Measurements from ENCODE around the gene TTLL11. TPM values are rescaled to one million over a fixed set of nuclear protein-coding genes. Genes with fewer than 3 reads are reported as not detected.

Gene TTLL11
- total RNA-seq, 6 experiments from 2014 or later = 6.9 to 10.2 (median 8.3) TPM

DNA sequence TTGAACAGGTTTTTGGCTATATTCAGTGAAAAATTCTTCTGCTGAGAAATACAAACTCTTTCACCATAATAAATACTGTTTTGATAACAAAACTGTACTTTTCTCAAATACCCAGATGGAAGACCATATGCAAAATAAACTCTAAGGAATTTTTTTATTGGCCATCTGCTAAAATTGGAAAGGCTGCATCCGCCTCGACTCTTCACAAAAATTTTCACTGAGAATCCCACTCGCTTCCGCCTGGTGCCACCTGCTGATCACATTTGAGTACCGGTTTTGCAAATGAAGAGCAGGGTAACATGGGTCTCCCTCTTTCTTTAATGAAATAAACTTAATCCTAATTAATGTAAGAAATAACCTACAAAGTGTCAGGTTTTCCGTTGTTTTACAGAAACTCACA, 76.4 kb downstream of the TTLL11 start:
- Mint-ChIP-seq H3K27me3 (ENCODE audit: insufficient read depth) (peaks cover 3% of the 10 kb centered on the region), H3K4me3 (no peak overlapping the region), H3K36me3 (ENCODE audit: low read depth) (no peaks in the 10 kb centered on the region), H3K27ac (no peak overlapping the region), H3K4me1 (ENCODE audit: low read depth) (peaks cover 7% of the 10 kb centered on the region; the same call in 1 of the 2 replicates), H3K9me3 (no peaks in the 10 kb centered on the region)
- peak; percentile 68 for TF ChIP-seq CTCF (IDR thresholded peaks at IDR 0.05)
- DNase-seq = no peak

DNA sequence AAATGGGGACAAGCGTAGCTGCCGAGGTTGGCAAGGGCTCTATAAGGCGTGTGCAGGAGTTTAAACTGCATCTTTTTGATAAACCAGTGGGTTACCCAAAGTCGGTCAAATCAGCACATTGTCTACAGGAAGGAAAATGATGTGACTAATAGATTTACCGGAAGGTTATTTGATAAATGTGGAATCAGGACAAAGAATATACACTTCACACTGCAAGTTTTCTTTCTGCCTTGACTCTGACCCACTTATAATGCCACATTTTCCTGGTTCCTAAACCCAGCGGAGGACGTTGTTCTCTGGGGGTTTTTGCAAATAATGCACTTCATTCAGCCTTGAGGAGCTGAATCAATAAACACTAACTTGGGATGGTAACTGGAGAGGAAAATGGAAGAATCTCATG, 76.8 kb downstream of the TTLL11 start:
- Mint-ChIP-seq H3K4me1 (ENCODE audit: low read depth) (peaks cover 7% of the 10 kb centered on the region; the same call in 1 of the 2 replicates), H3K9me3 (no peaks in the 10 kb centered on the region), H3K27me3 (ENCODE audit: insufficient read depth) (peaks cover 3% of the 10 kb centered on the region), H3K27ac (no peak overlapping the region), H3K4me3 (no peak overlapping the region), H3K36me3 (ENCODE audit: low read depth) (no peaks in the 10 kb centered on the region)
- no peak for TF ChIP-seq CTCF (IDR thresholded peaks at IDR 0.05)
- DNase-seq = no peak

- Mint-ChIP-seq H3K4me1 (ENCODE audit: low read depth) (peaks cover 7% of the 10 kb centered on the region; the same call in 1 of the 2 replicates), H3K4me3 (no peak overlapping the region), H3K27ac (no peak overlapping the region), H3K36me3 (ENCODE audit: low read depth) (no peaks in the 10 kb centered on the region), H3K27me3 (ENCODE audit: insufficient read depth) (peaks cover 3% of the 10 kb centered on the region), H3K9me3 (no peaks in the 10 kb centered on the region)
- no peak for TF ChIP-seq CTCF (IDR thresholded peaks at IDR 0.05)
- no peak for DNase-seq
Observed at GRCh38 chr9:122015170-122015821, 77.8 kb downstream of the TTLL11 start.

DNA sequence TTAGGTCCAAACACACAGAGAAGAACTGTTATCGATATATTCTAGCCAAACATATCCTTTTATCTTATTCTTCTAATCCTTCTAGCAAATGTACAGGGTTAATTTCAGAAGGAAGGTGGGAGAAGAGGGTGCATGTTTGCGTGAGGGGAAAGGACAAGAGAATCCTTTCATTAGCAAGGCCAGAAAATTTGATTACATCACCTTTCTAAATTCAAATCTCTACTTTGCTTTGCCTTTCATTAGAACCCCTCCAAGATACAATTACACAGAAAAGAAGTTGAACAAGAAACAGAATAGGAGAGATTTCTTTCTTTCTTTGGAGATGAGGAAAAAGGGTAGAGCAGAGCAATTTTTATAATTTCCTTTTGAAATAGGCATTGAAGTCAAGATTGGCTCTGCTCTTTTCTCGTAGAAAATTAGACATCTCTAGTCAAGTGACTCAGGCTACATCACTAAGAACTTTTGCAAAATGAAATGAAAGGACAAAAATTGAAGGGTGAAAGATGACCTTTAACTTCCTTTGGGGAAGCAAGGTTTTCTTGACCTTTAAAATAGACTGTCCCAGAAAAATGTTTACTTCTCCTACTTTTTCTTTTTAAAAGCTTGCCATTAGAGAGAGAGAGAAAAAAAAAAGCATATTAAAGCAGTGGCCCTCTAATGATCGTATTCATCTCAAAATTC, 81.2 kb downstream of the TTLL11 start:
- H3K27me3 Mint-ChIP-seq (ENCODE audit: insufficient read depth) = no peaks in the 10 kb centered on the region; the same call in 1 of the 2 replicates
- no peak overlapping the region for H3K27ac Mint-ChIP-seq
- H3K4me3 Mint-ChIP-seq = no peak overlapping the region
- H3K36me3 Mint-ChIP-seq (ENCODE audit: low read depth) = no peaks in the 10 kb centered on the region
- peaks cover 6% of the 10 kb centered on the region; the same call in 1 of the 2 replicates for H3K4me1 Mint-ChIP-seq (ENCODE audit: low read depth)
- H3K9me3 Mint-ChIP-seq = no peaks in the 10 kb centered on the region
- DNase-seq = no peak
- no peak for TF ChIP-seq CTCF (IDR thresholded peaks at IDR 0.05)

DNA sequence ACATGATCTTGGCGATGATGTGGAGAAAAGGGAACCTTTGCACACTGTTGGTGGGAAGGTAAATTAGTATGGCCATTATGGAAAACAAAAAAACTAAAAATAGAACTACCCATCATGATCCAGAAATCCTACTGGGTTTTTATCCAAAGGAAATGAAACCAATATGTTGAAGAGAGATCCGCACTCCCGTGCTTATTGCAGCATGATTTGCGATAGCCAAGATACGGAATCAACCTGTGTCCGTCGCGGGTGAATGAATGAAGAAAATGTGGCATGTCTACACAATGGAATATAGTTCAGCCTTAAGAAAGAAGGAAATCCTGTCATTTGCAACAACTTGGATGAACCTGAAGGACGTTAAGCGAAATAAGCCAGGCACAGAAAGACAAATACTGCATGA, 84.5 kb downstream of the TTLL11 start:
- DNase-seq = no peak
- Mint-ChIP-seq H3K4me3 (no peak overlapping the region), H3K36me3 (ENCODE audit: low read depth) (no peaks in the 10 kb centered on the region), H3K9me3 (no peaks in the 10 kb centered on the region), H3K27ac (no peak overlapping the region), H3K4me1 (ENCODE audit: low read depth) (no peaks in the 10 kb centered on the region), H3K27me3 (ENCODE audit: insufficient read depth) (no peaks in the 10 kb centered on the region; the same call in 1 of the 2 replicates)
- TF ChIP-seq CTCF (IDR thresholded peaks at IDR 0.05) = no peak
